Measurements from ENCODE around the gene IFIT3. TPM values are rescaled to one million over a fixed set of nuclear protein-coding genes. Genes with fewer than 3 reads are reported as not detected.

Gene IFIT3
- total RNA-seq, 3 donors from 2014 or later: 5.8 to 12.7 (median 11.2) TPM

GRCh38 chr10:89304925-89305324 is 22.9 kb upstream of the IFIT3 start:
- H3K4me3 ChIP-seq: no peak overlapping the region
- no peaks in the 10 kb centered on the region for H3K36me3 ChIP-seq (ENCODE audit: low read depth)
- DNase-seq (no peak), ATAC-seq (no peak)
- intact Hi-C loops (cut with DNase I, micrococcal nuclease): no loop called here
- no peaks in the 10 kb centered on the region for H3K9me3 ChIP-seq
- H3K4me1 ChIP-seq (ENCODE audit: low read depth): peaks cover 20% of the 10 kb centered on the region
- TF ChIP-seq CTCF (IDR thresholded peaks at IDR 0.05): no peak

DNA sequence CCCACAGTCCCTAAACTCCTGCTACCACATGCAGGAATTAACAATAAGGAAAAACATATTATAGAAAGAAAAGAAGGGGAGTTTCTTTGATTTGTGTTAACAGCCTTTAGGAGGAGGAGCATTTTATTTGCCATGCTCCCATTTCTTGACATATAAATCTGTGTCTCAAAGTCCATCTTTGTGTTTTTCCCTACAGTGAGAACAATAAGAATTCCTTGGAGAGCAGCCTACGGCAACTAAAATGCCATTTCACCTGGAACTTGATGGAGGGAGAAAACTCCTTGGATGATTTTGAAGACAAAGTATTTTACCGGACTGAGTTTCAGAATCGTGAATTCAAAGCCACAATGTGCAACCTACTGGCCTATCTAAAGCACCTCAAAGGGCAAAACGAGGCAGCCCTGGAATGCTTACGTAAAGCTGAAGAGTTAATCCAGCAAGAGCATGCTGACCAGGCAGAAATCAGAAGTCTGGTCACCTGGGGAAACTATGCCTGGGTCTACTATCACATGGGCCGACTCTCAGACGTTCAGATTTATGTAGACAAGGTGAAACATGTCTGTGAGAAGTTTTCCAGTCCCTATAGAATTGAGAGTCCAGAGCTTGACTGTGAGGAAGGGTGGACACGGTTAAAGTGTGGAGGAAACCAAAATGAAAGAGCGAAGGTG is 21.9 kb upstream of the IFIT3 start:
- Histone ChIP-seq H3K4me3 (no peak overlapping the region), H3K9me3 (no peaks in the 10 kb centered on the region), H3K36me3 (ENCODE audit: low read depth) (no peaks in the 10 kb centered on the region), H3K4me1 (ENCODE audit: low read depth) (peaks cover 20% of the 10 kb centered on the region)
- ATAC-seq: peak; percentile 20
- DNase-seq: no peak
- TF ChIP-seq CTCF (IDR thresholded peaks at IDR 0.05): no peak
- intact Hi-C loops (cut with DNase I, micrococcal nuclease): no loop called here

GRCh38 chr10:89306434-89307268 is 21.1 kb upstream of the IFIT3 start:
- intact Hi-C loops (cut with DNase I, micrococcal nuclease): no loop called here
- DNase-seq (no peak), ATAC-seq (no peak)
- no peak for TF ChIP-seq CTCF (IDR thresholded peaks at IDR 0.05)
- Histone ChIP-seq H3K4me1 (ENCODE audit: low read depth) (peaks cover 15% of the 10 kb centered on the region), H3K4me3 (no peak overlapping the region), H3K9me3 (no peaks in the 10 kb centered on the region), H3K36me3 (ENCODE audit: low read depth) (no peaks in the 10 kb centered on the region)

DNA sequence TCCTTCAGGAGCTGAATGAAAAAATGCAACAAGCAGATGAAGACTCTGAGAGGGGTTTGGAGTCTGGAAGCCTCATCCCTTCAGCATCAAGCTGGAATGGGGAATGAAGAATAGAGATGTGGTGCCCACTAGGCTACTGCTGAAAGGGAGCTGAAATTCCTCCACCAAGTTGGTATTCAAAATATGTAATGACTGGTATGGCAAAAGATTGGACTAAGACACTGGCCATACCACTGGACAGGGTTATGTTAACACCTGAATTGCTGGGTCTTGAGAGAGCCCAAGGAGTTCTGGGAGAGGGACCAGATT is 20.6 kb upstream of the IFIT3 start:
- H3K36me3 ChIP-seq (ENCODE audit: low read depth): no peaks in the 10 kb centered on the region
- no peak overlapping the region for H3K4me3 ChIP-seq
- H3K4me1 ChIP-seq (ENCODE audit: low read depth): peaks cover 15% of the 10 kb centered on the region
- DNase-seq (no peak), ATAC-seq (no peak)
- no peak for TF ChIP-seq CTCF (IDR thresholded peaks at IDR 0.05)
- intact Hi-C loops (cut with DNase I, micrococcal nuclease): no loop called here
- no peaks in the 10 kb centered on the region for H3K9me3 ChIP-seq

DNA sequence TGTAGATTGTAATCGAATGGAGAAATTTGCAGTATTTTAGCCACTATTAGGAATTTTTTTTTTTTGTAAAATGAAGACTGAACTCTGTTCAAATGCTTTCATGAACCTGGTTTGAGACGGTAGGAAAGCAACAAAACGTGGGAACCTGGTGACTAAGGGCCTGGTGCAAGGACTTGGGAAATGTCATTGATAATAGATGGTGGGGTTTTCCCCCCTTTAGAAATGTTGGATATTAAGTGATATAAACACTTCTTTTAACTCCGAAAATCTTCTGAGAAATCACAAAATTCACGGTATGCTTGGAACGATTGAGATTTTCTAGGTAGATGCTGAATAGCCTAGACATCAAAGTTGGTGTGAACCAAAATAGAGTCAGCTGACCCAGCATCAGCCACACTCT is 19.5 kb upstream of the IFIT3 start:
- DNase-seq: no peak
- no peaks in the 10 kb centered on the region for H3K36me3 ChIP-seq (ENCODE audit: low read depth)
- H3K9me3 ChIP-seq: no peaks in the 10 kb centered on the region
- ATAC-seq: no peak
- H3K4me3 ChIP-seq: no peak overlapping the region
- TF ChIP-seq CTCF (IDR thresholded peaks at IDR 0.05): no peak
- intact Hi-C loops (cut with DNase I, micrococcal nuclease): no loop called here
- peaks cover 7% of the 10 kb centered on the region for H3K4me1 ChIP-seq (ENCODE audit: low read depth)

All from mucosa of descending colon (tissue), 3 donors.